MG63 (cell line): Measurements from ENCODE around the gene SIGLEC1. TPM values are rescaled to one million over a fixed set of nuclear protein-coding genes. Genes with fewer than 3 reads are reported as not detected.

Experiments used
- DNase-seq: peaks from one replicate; pipeline ENCODE4 v3.0.0-alpha.2; 2020
- H3K27me3 ChIP-seq: fragments of 250-450 bp; sonication (Bioruptor Pico); 2 replicates; pipeline ENCODE4 v1.5.1; 2020; ENCODE audit warnings: mild to moderate bottlenecking, moderate library complexity
- H3K36me3 ChIP-seq: fragments of 250-450 bp; sonication (Bioruptor Pico); 2 replicates; pipeline ENCODE4 v1.5.1; 2020; ENCODE audit warnings: mild to moderate bottlenecking, moderate library complexity
- H3K4me3 ChIP-seq: fragments of 250-450 bp; sonication (Bioruptor Pico); 2 replicates; pipeline ENCODE4 v1.5.1; 2020; ENCODE audit warnings: mild to moderate bottlenecking, moderate library complexity
- H3K9me3 ChIP-seq: fragments of 250-450 bp; sonication (Bioruptor Pico); 2 replicates; pipeline ENCODE4 v1.5.1; 2020; ENCODE audit warnings: mild to moderate bottlenecking, moderate library complexity
- total RNA-seq: library from RNA; depleted of rRNA; stranded (reverse); fragments of >200 nt; shearing (Covaris generic); gene quantifications from 2 replicates; pipeline ENCODE4 v1.2.3, GENCODE V29; 2014; ENCODE audit warnings: low replicate concordance

Gene SIGLEC1
- total RNA-seq, 1 experiment from 2014 or later, result not detected

GRCh38 chr20:3749087-3749688 is 36.8 kb upstream of the SIGLEC1 start:
- Histone ChIP-seq H3K27me3 (no peaks in the 10 kb centered on the region), H3K9me3 (no peaks in the 10 kb centered on the region), H3K4me3 (no peak overlapping the region), H3K36me3 (no peaks in the 10 kb centered on the region; the same call in 1 of the 2 replicates)
- DNase-seq, result no peak

- DNase-seq, result no peak
Measured at GRCh38 chr20:3748073-3748472, 35.7 kb upstream of the SIGLEC1 start.

GRCh38 chr20:3747471-3747870 is 35.1 kb upstream of the SIGLEC1 start:
- DNase-seq, result no peak
- H3K27me3 ChIP-seq, result no peaks in the 10 kb centered on the region
- no peak overlapping the region for H3K4me3 ChIP-seq
- no peaks in the 10 kb centered on the region for H3K36me3 ChIP-seq
- H3K9me3 ChIP-seq, result no peaks in the 10 kb centered on the region

More at GRCh38 chr20:3748073-3748472, 35.7 kb upstream of the SIGLEC1 start:
- H3K9me3 ChIP-seq, result no peaks in the 10 kb centered on the region
- H3K4me3 ChIP-seq, result no peak overlapping the region
- no peaks in the 10 kb centered on the region; the same call in 1 of the 2 replicates for H3K36me3 ChIP-seq
- no peaks in the 10 kb centered on the region for H3K27me3 ChIP-seq

GRCh38 chr20:3745686-3746173 is 33.3 kb upstream of the SIGLEC1 start:
- H3K27me3 ChIP-seq, result no peaks in the 10 kb centered on the region
- no peak for DNase-seq
- no peaks in the 10 kb centered on the region for H3K9me3 ChIP-seq
- H3K4me3 ChIP-seq, result no peak overlapping the region
- no peaks in the 10 kb centered on the region for H3K36me3 ChIP-seq

- no peak for DNase-seq
- H3K27me3 ChIP-seq, result no peaks in the 10 kb centered on the region
- H3K36me3 ChIP-seq, result no peaks in the 10 kb centered on the region
- no peak overlapping the region for H3K4me3 ChIP-seq
- H3K9me3 ChIP-seq, result no peaks in the 10 kb centered on the region
Measured at GRCh38 chr20:3744806-3745685, 32.6 kb upstream of the SIGLEC1 start.

- no peak for DNase-seq
- H3K4me3 ChIP-seq, result no peak overlapping the region
- H3K9me3 ChIP-seq, result no peaks in the 10 kb centered on the region
- H3K36me3 ChIP-seq, result no peaks in the 10 kb centered on the region
- no peaks in the 10 kb centered on the region for H3K27me3 ChIP-seq
Measured at GRCh38 chr20:3744037-3744436, 31.6 kb upstream of the SIGLEC1 start.

- Histone ChIP-seq H3K36me3 (no peaks in the 10 kb centered on the region), H3K4me3 (no peak overlapping the region), H3K27me3 (no peaks in the 10 kb centered on the region), H3K9me3 (no peaks in the 10 kb centered on the region)
- no peak for DNase-seq
Measured at GRCh38 chr20:3743251-3743650, 30.9 kb upstream of the SIGLEC1 start.

GRCh38 chr20:3741836-3742458 is 29.5 kb upstream of the SIGLEC1 start:
- Histone ChIP-seq H3K27me3 (no peaks in the 10 kb centered on the region), H3K9me3 (no peaks in the 10 kb centered on the region), H3K4me3 (no peak overlapping the region), H3K36me3 (no peaks in the 10 kb centered on the region)
- no peak for DNase-seq

GRCh38 chr20:3740615-3741301 is 28.4 kb upstream of the SIGLEC1 start:
- Histone ChIP-seq H3K9me3 (no peaks in the 10 kb centered on the region), H3K27me3 (no peaks in the 10 kb centered on the region), H3K4me3 (no peak overlapping the region), H3K36me3 (no peaks in the 10 kb centered on the region)
- DNase-seq, result no peak

- H3K4me3 ChIP-seq, result no peak overlapping the region
- no peaks in the 10 kb centered on the region for H3K36me3 ChIP-seq
- no peaks in the 10 kb centered on the region for H3K9me3 ChIP-seq
- no peaks in the 10 kb centered on the region for H3K27me3 ChIP-seq
- no peak for DNase-seq
Measured at GRCh38 chr20:3739926-3740451, 27.6 kb upstream of the SIGLEC1 start.

GRCh38 chr20:3739054-3739925 is 26.9 kb upstream of the SIGLEC1 start:
- no peaks in the 10 kb centered on the region for H3K27me3 ChIP-seq
- DNase-seq, result no peak
- H3K4me3 ChIP-seq, result no peak overlapping the region
- no peaks in the 10 kb centered on the region for H3K36me3 ChIP-seq
- no peaks in the 10 kb centered on the region for H3K9me3 ChIP-seq

GRCh38 chr20:3738111-3739053 is 26.0 kb upstream of the SIGLEC1 start:
- H3K9me3 ChIP-seq, result no peaks in the 10 kb centered on the region
- no peak overlapping the region for H3K4me3 ChIP-seq
- H3K36me3 ChIP-seq, result no peaks in the 10 kb centered on the region
- H3K27me3 ChIP-seq, result no peaks in the 10 kb centered on the region
- DNase-seq, result no peak

GRCh38 chr20:3735768-3736167 is 23.4 kb upstream of the SIGLEC1 start:
- H3K36me3 ChIP-seq, result no peaks in the 10 kb centered on the region
- H3K4me3 ChIP-seq, result no peak overlapping the region
- no peaks in the 10 kb centered on the region for H3K9me3 ChIP-seq
- DNase-seq, result no peak
- no peaks in the 10 kb centered on the region for H3K27me3 ChIP-seq

GRCh38 chr20:3734111-3734843 is 21.9 kb upstream of the SIGLEC1 start:
- Histone ChIP-seq H3K9me3 (no peaks in the 10 kb centered on the region), H3K4me3 (no peak overlapping the region), H3K36me3 (no peaks in the 10 kb centered on the region), H3K27me3 (no peaks in the 10 kb centered on the region)
- DNase-seq, result peak; percentile 28
